Spleen (tissue), 11 donors: ENCODE results near the gene FBXO38. TPM values are rescaled to one million over a fixed set of nuclear protein-coding genes. Genes with fewer than 3 reads are reported as not detected.
A peak's percentile ranks its signal among the peaks of the same experiment; 100 is the strongest.

ENCODE experiments used
- DNase-seq: peaks from one replicate; pipeline ENCODE4 v3.0.0-alpha.2; 2020
- H3K27ac ChIP-seq, 8 donors: fragments of 200-600 bp; sonication (generic) in 7 of 8; 1 replicate in 4 of 8; 2 replicates in 4 of 8; pipeline versions ENCODE4 v1.5.0 to v1.8.0; 2016 to 2021; ENCODE audit warnings: inconsistent platforms in 4 of 8, mild to moderate bottlenecking in 4 of 8, moderate library complexity in 1 of 8
- H3K27me3 ChIP-seq, 7 donors: fragments of 200-600 bp; sonication (generic) in 6 of 7; replicated peaks in 1 of 7; 1 replicate in 4 of 7; 2 replicates in 3 of 7; pipeline versions ENCODE4 v1.5.0 to v1.8.0; 2016 to 2021; ENCODE audit warnings: inconsistent platforms in 3 of 7, mild to moderate bottlenecking in 1 of 7
- H3K36me3 ChIP-seq, 6 donors: fragments of 200-600 bp; sonication (generic) in 5 of 6; 1 replicate in 4 of 6; 2 replicates in 2 of 6; pipeline versions ENCODE4 v1.5.0 to v1.8.0; 2016 to 2021; ENCODE audit warnings: inconsistent platforms in 2 of 6
- H3K4me1 ChIP-seq, 6 donors: fragments of 200-600 bp; sonication (generic) in 5 of 6; 1 replicate in 3 of 6; 2 replicates in 3 of 6; pipeline versions ENCODE4 v1.5.0 to v1.8.0; 2016 to 2021; ENCODE audit warnings: inconsistent platforms in 3 of 6
- H3K4me3 ChIP-seq, 8 donors: fragments of 200-600 bp; sonication (generic) in 7 of 8; 1 replicate in 4 of 8; 2 replicates in 4 of 8; pipeline versions ENCODE4 v1.5.0 to v1.8.0; 2016 to 2021; ENCODE audit warnings: inconsistent platforms in 4 of 8, mild to moderate bottlenecking in 4 of 8, moderate library complexity in 2 of 8
- H3K9me3 ChIP-seq, 8 donors: fragments of 200-600 bp; sonication (generic) in 7 of 8; 1 replicate in 4 of 8; 2 replicates in 4 of 8; pipeline versions ENCODE4 v1.5.0 to v1.8.0; 2016 to 2021; ENCODE audit warnings: inconsistent platforms in 4 of 8
- CTCF ChIP-seq, 11 experiments: fragments of 200-600 bp in 7 of 11; fragments of 450-650 bp in 4 of 11; sonication (generic) in 4 of 11; IDR thresholded peaks in 8 of 11; conservative IDR thresholded peaks in 3 of 11; 1 replicate in 7 of 11; 2 replicates in 4 of 11; pipeline versions ENCODE4 v1.4.0 to v1.8.0; 2016 to 2021; ENCODE audit warnings: antibody characterized with exemption in 11 of 11, inconsistent platforms in 4 of 11, mild to moderate bottlenecking in 1 of 11
- POLR2A ChIP-seq, 3 donors: fragments of 450-650 bp; IDR thresholded peaks; one replicate each; pipeline ENCODE4 v1.5.1; 2017; ENCODE audit warnings: antibody characterized with exemption in 3 of 3, mild to moderate bottlenecking in 1 of 3
- POLR2AphosphoS5 ChIP-seq, 3 donors: sonication (generic); formaldehyde crosslinking; IDR thresholded peaks; one replicate each; pipeline ENCODE4 v1.5.1; 2017; ENCODE audit warnings: antibody characterized with exemption in 3 of 3
- WGBS, 5 donors: extraction: QIAGEN DNeasy Blood & Tissue Kit in 3 of 5; methylation state at CpG; one replicate each; pipeline versions ENCODE4 v1.1.5 to v1.1.7; 2013 to 2018; 5-methylcytosine and 5-hydroxymethylcytosine counted together
- intact Hi-C: fragments of 100-400 bp; cut with DNase I; formaldehyde crosslinking; loops from one replicate; pipeline ENCODE4 v1.15.0; 2023; ENCODE audit warnings: low total_unique reads
- polyA plus RNA-seq, 3 donors: library from polyadenylated mRNA; stranded (reverse); fragments of 200-250 nt; gene quantifications; one replicate each; pipeline ENCODE4 v1.2.1, GENCODE V29; 2013
- total RNA-seq, 7 donors: library from RNA; depleted of rRNA in 3 of 7; stranded (reverse); fragments of >200 nt in 3 of 7; fragmentation: NEBNext Ultra II Directional in 4 of 7; extraction: Animal tissue kit (Norgen Biotek cat#: 25700) in 4 of 7; gene quantifications; one replicate each; pipeline versions ENCODE4 v1.1.0 to v1.2.1, GENCODE V29; 2016 to 2021
- donor health status: healthy with polysubstance abuse.
- donor health status: DM: no; HTN: no; CAD: no; lungs with moderate emphysema.
- donor health status: DM: no; HTN: no; CAD: no.
- donor health status: Bipolar disorder and iron deficiency.
- donor health status: healthy.
- donor health status: DM: no; HTN: no; CAD: no.
- donor health status: DM: yes; HTN: yes; CAD: no.

FBXO38 gene
- total and polyA plus RNA-seq, 10 donors, result 14.3 to 119 (median 66.3) TPM

- Histone ChIP-seq H3K27me3 (no peaks in the 10 kb centered on the region), H3K36me3 (peaks cover 0 to 100% (median 82%) of the 10 kb centered on the region in 6 donors), H3K9me3 (no peaks in the 10 kb centered on the region), H3K4me3 (no peak overlapping the region), H3K27ac (no peak overlapping the region), H3K4me1 (no peaks in the 10 kb centered on the region)
- DNase-seq, result no peak
- 86 to 94% (median 88%) methylated on average over 2 of the region's 2 CpGs for WGBS, 5 donors
- intact Hi-C loops, result no loop called here
- no peak for TF ChIP-seq POLR2AphosphoS5 (IDR thresholded peaks at IDR 0.05)
- no peak for TF ChIP-seq CTCF (IDR thresholded peaks at IDR 0.05 in 8 of 11, conservative IDR thresholded peaks at IDR 0.05 in 3 of 11)
- TF ChIP-seq POLR2A (IDR thresholded peaks at IDR 0.05), result no peak
Measured at GRCh38 chr5:148421661-148422060, 37.9 kb downstream of the FBXO38 start.

- DNase-seq, result no peak
- 85 to 100% (median 94%) methylated on average over 1 of the region's 1 CpG for WGBS, 5 donors
- H3K4me3 ChIP-seq, result no peak overlapping the region
- H3K27me3 ChIP-seq, result no peaks in the 10 kb centered on the region
- no peak for TF ChIP-seq POLR2A (IDR thresholded peaks at IDR 0.05)
- no peak for TF ChIP-seq CTCF (IDR thresholded peaks at IDR 0.05 in 8 of 11, conservative IDR thresholded peaks at IDR 0.05 in 3 of 11)
- no peak for TF ChIP-seq POLR2AphosphoS5 (IDR thresholded peaks at IDR 0.05)
- no peak overlapping the region for H3K27ac ChIP-seq
- intact Hi-C loops, result no loop called here
- H3K4me1 ChIP-seq, result peaks cover 0 to 6% (median 0%) of the 10 kb centered on the region in 6 donors
- no peaks in the 10 kb centered on the region for H3K9me3 ChIP-seq
- peaks cover 0 to 100% (median 64%) of the 10 kb centered on the region in 6 donors for H3K36me3 ChIP-seq
Measured at GRCh38 chr5:148425808-148426207, 42.0 kb downstream of the FBXO38 start.

- H3K27me3 ChIP-seq, result no peaks in the 10 kb centered on the region
- TF ChIP-seq CTCF (IDR thresholded peaks at IDR 0.05 in 8 of 11, conservative IDR thresholded peaks at IDR 0.05 in 3 of 11) (no peak), POLR2A (IDR thresholded peaks at IDR 0.05) (no peak), POLR2AphosphoS5 (IDR thresholded peaks at IDR 0.05) (no peak)
- no peak overlapping the region for H3K4me3 ChIP-seq
- H3K27ac ChIP-seq, result no peak overlapping the region
- peaks cover 0 to 100% (median 61%) of the 10 kb centered on the region in 6 donors for H3K36me3 ChIP-seq
- no peak for DNase-seq
- peaks cover 0 to 6% (median 0%) of the 10 kb centered on the region in 6 donors for H3K4me1 ChIP-seq
- intact Hi-C loops, result no loop called here
- H3K9me3 ChIP-seq, result no peaks in the 10 kb centered on the region
Measured at GRCh38 chr5:148426514-148426913, 42.8 kb downstream of the FBXO38 start.

DNA sequence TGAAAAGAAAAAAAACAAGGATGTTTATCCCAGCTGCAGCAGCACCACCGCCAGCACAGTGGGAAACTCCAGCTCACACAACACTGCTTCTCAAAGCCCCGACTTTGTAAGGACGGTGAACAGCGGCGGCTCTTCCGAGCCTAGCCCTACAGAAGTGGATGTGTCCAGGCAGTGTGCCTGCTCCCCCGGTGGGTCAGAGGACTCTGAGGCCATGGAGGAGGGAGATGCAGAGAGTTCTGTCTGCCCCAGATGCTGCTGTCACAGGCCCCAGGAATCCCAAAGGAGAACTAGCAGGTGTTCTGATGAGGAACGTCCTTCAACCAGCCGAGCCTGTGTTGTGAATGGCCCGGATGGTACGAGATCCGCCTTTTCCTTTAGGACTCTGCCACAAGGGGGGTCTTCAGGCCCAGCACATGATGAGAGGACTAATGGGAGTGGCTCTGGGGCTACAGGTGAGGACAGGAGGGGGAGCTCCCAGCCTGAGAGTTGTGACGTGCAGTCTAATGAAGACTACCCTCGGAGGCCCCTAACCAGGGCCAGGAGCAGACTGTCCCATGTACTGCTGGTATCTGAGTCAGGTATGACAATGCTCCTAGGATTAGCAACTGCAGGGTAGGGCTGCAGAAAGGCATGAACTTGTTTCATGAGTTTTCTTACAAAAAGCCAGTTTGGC is 43.7 kb downstream of the FBXO38 start:
- WGBS, 5 donors, result 89 to 94% (median 91%) methylated on average over 9 to 14 of the region's 14 CpGs
- H3K9me3 ChIP-seq, result no peaks in the 10 kb centered on the region
- no peak overlapping the region for H3K4me3 ChIP-seq
- intact Hi-C loops, result no loop called here
- H3K27ac ChIP-seq, result no peak overlapping the region
- TF ChIP-seq CTCF (IDR thresholded peaks at IDR 0.05 in 8 of 11, conservative IDR thresholded peaks at IDR 0.05 in 3 of 11) (no peak), POLR2AphosphoS5 (IDR thresholded peaks at IDR 0.05) (no peak), POLR2A (IDR thresholded peaks at IDR 0.05) (no peak)
- peak; percentile 63 for DNase-seq
- peaks cover 0 to 6% (median 0%) of the 10 kb centered on the region in 6 donors for H3K4me1 ChIP-seq
- H3K36me3 ChIP-seq, result peaks cover 0 to 99% (median 58%) of the 10 kb centered on the region in 6 donors
- no peaks in the 10 kb centered on the region for H3K27me3 ChIP-seq
